HEK293 (cell line): ENCODE measurements around the gene KRTAP3-2.

Source experiments
- CTCF ChIA-PET: fragments of 350-600 bp; formaldehyde crosslinking; extraction: SDS; loops from one replicate; lab custom pipeline; 2021; ENCODE audit warnings: antibody characterized with exemption; lab: Yijun Ruan, JAX
- POLR2A ChIA-PET: fragments of 300-600 bp; formaldehyde crosslinking; extraction: SDS; loops from one replicate; lab custom pipeline; 2020; ENCODE audit warnings: antibody characterized with exemption, inconsistent platforms; lab: Yijun Ruan, JAX
- H3K27ac ChIP-seq: fragments of 200-500 bp; sonication (Bioruptor generic); 2 replicates; pipeline ENCODE4 v1.5.1; 2014; ENCODE audit warnings: low read depth, low read length, control low read depth, inconsistent platforms; ENCODE audit errors: extremely low read depth
- H3K36me3 ChIP-seq, 2 experiments: fragments of 200-500 bp in 1 of 2; sonication (Bioruptor generic) in 1 of 2; 1 replicate in 1 of 2; 2 replicates in 1 of 2; pipeline ENCODE4 v1.5.1; 2014 to 2017; ENCODE audit warnings: inconsistent platforms in 2 of 2, low read length in 2 of 2; ENCODE audit not compliant: control insufficient read depth in 2 of 2, insufficient read depth in 1 of 2
- H3K4me1 ChIP-seq: fragments of 200-500 bp; sonication (Bioruptor generic); 2 replicates; pipeline ENCODE4 v1.5.1; 2014; ENCODE audit warnings: mild to moderate bottlenecking, low read length, inconsistent platforms; ENCODE audit not compliant: control insufficient read depth, insufficient read depth
- H3K4me3 ChIP-seq: 2 replicates; pipeline ENCODE4 v1.5.1; 2011; ENCODE audit warnings: low read depth, mild to moderate bottlenecking, control low read depth, low read length, moderate library complexity
- H3K9me3 ChIP-seq: fragments of 200-500 bp; sonication (Bioruptor generic); 2 replicates; pipeline ENCODE4 v1.5.1; 2014; ENCODE audit warnings: low read depth, low read length, inconsistent platforms; ENCODE audit not compliant: control insufficient read depth, insufficient read depth
- HOXC10 ChIP-seq: sonication (generic); formaldehyde crosslinking; IDR thresholded peaks from 2 replicates; pipeline ENCODE4 v1.8.1; 2023; ENCODE audit warnings: mild to moderate bottlenecking, missing genetic modification reagents
- IKZF3 ChIP-seq: fragments of 450-650 bp; IDR thresholded peaks from 2 replicates; pipeline ENCODE4 v1.5.0; 2018; ENCODE audit warnings: missing biosample characterization, mild to moderate bottlenecking, missing genetic modification characterization, moderate library complexity
- SCRT1 ChIP-seq: fragments of 450-650 bp; formaldehyde crosslinking; IDR thresholded peaks from 2 replicates; pipeline ENCODE4 v1.5.1; 2016; ENCODE audit warnings: missing biosample characterization, missing genetic modification characterization, borderline replicate concordance
- ZBTB21 ChIP-seq: fragments of 450-650 bp; formaldehyde crosslinking; IDR thresholded peaks from 2 replicates; pipeline ENCODE4 v1.5.1; 2017; ENCODE audit warnings: missing biosample characterization, missing genetic modification characterization
- ZNF132 ChIP-seq: fragments of 450-650 bp; formaldehyde crosslinking; IDR thresholded peaks from 2 replicates; pipeline ENCODE4 v1.5.1; 2017; ENCODE audit warnings: missing biosample characterization, missing genetic modification characterization, borderline replicate concordance
- ZNF146 ChIP-seq: fragments of 450-650 bp; formaldehyde crosslinking; IDR thresholded peaks from 2 replicates; pipeline ENCODE4 v1.5.1; 2016; ENCODE audit warnings: missing biosample characterization, missing genetic modification characterization
- ZNF16 ChIP-seq: fragments of 450-650 bp; formaldehyde crosslinking; IDR thresholded peaks from 2 replicates; pipeline ENCODE4 v1.5.1; 2016; ENCODE audit warnings: low read depth, missing biosample characterization, missing genetic modification characterization
- ZNF174 ChIP-seq: fragments of 450-650 bp; formaldehyde crosslinking; IDR thresholded peaks from 2 replicates; pipeline ENCODE4 v1.5.0; 2017; ENCODE audit warnings: missing biosample characterization, mild to moderate bottlenecking, missing genetic modification characterization
- ZNF239 ChIP-seq: fragments of 450-650 bp; formaldehyde crosslinking; IDR thresholded peaks from 2 replicates; pipeline ENCODE4 v1.5.1; 2016; ENCODE audit warnings: missing biosample characterization, missing genetic modification characterization
- ZNF266 ChIP-seq: fragments of 450-650 bp; formaldehyde crosslinking; IDR thresholded peaks from 2 replicates; pipeline ENCODE4 v1.5.1; 2016; ENCODE audit warnings: missing biosample characterization, missing genetic modification characterization, low read depth
- ZNF292 ChIP-seq: fragments of 450-650 bp; formaldehyde crosslinking; IDR thresholded peaks from 2 replicates; pipeline ENCODE4 v1.5.1; 2016; ENCODE audit warnings: low read depth, missing biosample characterization, missing genetic modification characterization, borderline replicate concordance
- ZNF416 ChIP-seq: fragments of 450-650 bp; formaldehyde crosslinking; IDR thresholded peaks from 2 replicates; pipeline ENCODE4 v1.5.1; 2016; ENCODE audit warnings: missing biosample characterization, missing genetic modification characterization
- ZNF501 ChIP-seq: fragments of 450-650 bp; formaldehyde crosslinking; IDR thresholded peaks from 2 replicates; pipeline ENCODE4 v1.5.1; 2016; ENCODE audit warnings: missing biosample characterization, missing genetic modification characterization
- ZNF560 ChIP-seq: fragments of 450-650 bp; formaldehyde crosslinking; IDR thresholded peaks from 2 replicates; pipeline ENCODE4 v1.5.1; 2017; ENCODE audit warnings: missing biosample characterization, missing genetic modification characterization, borderline replicate concordance
- ZNF571 ChIP-seq: fragments of 450-650 bp; formaldehyde crosslinking; IDR thresholded peaks from 2 replicates; pipeline ENCODE4 v1.5.0; 2017; ENCODE audit warnings: missing biosample characterization, missing genetic modification characterization
- ZNF610 ChIP-seq: fragments of 450-650 bp; formaldehyde crosslinking; IDR thresholded peaks from 2 replicates; pipeline ENCODE4 v1.5.1; 2016; ENCODE audit warnings: missing biosample characterization, missing genetic modification characterization, borderline replicate concordance
- ZNF623 ChIP-seq: fragments of 450-650 bp; formaldehyde crosslinking; IDR thresholded peaks from 2 replicates; pipeline ENCODE4 v1.5.1; 2016; ENCODE audit warnings: missing biosample characterization, missing genetic modification characterization
- ZNF776 ChIP-seq: fragments of 450-650 bp; formaldehyde crosslinking; IDR thresholded peaks from 2 replicates; pipeline ENCODE4 v1.5.0; 2017; ENCODE audit warnings: missing biosample characterization, missing genetic modification characterization, borderline replicate concordance
- ZNF777 ChIP-seq: fragments of 450-650 bp; formaldehyde crosslinking; IDR thresholded peaks from 2 replicates; pipeline ENCODE4 v1.5.1; 2017; ENCODE audit warnings: missing biosample characterization, missing genetic modification characterization, borderline replicate concordance
- TF ChIP-seq, protein P1 (sequence below): fragments of 450-650 bp; formaldehyde crosslinking; IDR thresholded peaks from 2 replicates; pipeline ENCODE4 v1.5.1; 2016; ENCODE audit warnings: missing biosample characterization, missing genetic modification characterization
- TF ChIP-seq, protein P2 (sequence below): fragments of 450-650 bp; formaldehyde crosslinking; IDR thresholded peaks from 2 replicates; pipeline ENCODE4 v1.5.1; 2016; ENCODE audit warnings: missing biosample characterization, missing genetic modification characterization
- TF ChIP-seq, protein P3 (sequence below): fragments of 450-650 bp; formaldehyde crosslinking; IDR thresholded peaks from 2 replicates; pipeline ENCODE4 v1.5.1; 2016; ENCODE audit warnings: missing biosample characterization, missing genetic modification characterization
- TF ChIP-seq, protein P4 (sequence below): fragments of 450-650 bp; formaldehyde crosslinking; IDR thresholded peaks from 2 replicates; pipeline ENCODE4 v1.5.1; 2016; ENCODE audit warnings: missing biosample characterization, missing genetic modification characterization

The KRTAP3-2 gene

DNA sequence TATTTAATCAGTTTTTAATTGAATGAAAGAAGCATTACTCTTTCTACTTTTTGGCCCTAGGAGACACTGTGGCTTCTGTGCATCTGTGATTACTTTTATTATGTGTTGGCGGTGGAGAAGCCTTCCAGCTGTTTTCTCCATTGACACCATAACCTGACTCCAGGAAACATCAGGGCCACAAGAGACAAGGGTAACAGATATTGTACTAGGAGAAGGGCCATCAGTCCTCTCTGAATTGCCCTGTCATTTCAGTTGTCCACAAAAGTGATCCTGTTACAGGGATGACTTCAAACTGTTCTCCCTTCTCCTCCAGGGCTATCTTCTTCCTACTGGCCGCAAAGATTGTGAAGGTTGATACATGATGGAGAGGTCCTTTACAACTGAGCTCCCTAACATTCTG is 47.6 kb downstream of the KRTAP3-2 start:
- TF ChIP-seq ZNF501 (tag by site-specific recombination) (no peak), ZNF623 (tag by site-specific recombination) (no peak), SCRT1 (tag by site-specific recombination) (no peak), HOXC10 (CRISPR knock-in tag) (no peak), ZBTB21 (tag by site-specific recombination) (no peak), IKZF3 (tag by site-specific recombination) (no peak), ZNF610 (tag by site-specific recombination) (no peak), ZNF777 (tag by site-specific recombination) (no peak), ZNF239 (no peak), ZNF571 (no peak), ZNF292 (tag by site-specific recombination) (no peak)
- TF ChIP-seq, protein P1, sequence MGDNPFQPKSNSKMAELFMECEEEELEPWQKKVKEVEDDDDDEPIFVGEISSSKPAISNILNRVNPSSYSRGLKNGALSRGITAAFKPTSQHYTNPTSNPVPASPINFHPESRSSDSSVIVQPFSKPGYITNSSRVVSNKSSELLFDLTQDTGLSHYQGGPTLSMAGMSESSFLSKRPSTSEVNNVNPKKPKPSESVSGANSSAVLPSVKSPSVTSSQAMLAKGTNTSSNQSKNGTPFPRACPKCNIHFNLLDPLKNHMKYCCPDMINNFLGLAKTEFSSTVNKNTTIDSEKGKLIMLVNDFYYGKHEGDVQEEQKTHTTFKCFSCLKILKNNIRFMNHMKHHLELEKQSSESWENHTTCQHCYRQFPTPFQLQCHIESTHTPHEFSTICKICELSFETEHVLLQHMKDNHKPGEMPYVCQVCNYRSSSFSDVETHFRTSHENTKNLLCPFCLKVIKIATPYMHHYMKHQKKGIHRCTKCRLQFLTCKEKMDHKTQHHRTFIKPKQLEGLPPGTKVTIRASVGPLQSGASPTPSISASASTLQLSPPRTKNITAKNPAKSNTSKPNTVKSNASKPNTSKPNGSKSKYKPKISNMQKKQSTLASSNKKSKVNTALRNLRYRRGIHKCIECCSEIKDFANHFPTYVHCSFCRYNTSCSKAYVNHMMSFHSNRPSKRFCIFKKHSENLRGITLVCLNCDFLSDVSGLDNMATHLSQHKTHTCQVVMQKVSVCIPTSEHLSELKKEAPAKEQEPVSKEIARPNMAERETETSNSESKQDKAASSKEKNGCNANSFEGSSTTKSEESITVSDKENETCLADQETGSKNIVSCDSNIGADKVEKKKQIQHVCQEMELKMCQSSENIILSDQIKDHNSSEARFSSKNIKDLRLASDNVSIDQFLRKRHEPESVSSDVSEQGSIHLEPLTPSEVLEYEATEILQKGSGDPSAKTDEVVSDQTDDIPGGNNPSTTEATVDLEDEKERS (tag by site-specific recombination): no peak
- Histone ChIP-seq H3K36me3 (no peaks in the 10 kb centered on the region), H3K9me3 (no peaks in the 10 kb centered on the region), H3K4me1 (no peaks in the 10 kb centered on the region), H3K4me3 (no peak overlapping the region), H3K27ac (no peak overlapping the region)
- POLR2A ChIA-PET: no interaction called here
- CTCF ChIA-PET: interaction anchor here (0.6 to 0.8 kb wide), 2 partner anchors 10 to 186 kb away, joined by 3 to 7 read pairs; no protein-coding TSS in a partner anchor

DNA sequence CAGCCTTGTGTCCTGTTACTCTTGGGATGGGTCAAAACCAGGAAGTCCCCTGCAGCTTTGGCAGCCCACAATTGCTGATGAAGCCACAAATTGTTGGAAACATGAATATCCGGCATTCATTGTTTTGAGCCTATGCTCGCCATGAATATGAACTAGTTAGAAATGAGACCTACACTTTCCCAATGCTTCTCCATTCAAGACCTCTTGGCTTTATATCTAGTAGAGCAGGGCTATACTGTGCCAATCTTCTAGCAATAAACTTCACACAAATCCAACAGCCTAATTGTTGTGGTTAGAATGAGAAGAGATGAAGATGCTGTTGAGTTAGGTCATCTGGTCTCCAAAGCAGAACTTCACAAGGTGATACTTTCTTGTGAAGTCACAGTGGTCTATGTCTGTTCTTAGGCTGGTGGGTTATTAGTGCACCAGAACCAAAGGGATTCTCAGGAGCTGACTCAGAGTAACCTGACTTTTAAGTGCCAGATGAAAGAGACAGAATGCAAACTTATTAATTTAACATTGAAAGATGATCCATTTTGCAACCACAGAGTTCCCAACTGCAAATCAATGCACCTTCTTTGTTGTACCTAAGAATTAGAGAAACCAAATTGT is 48.6 kb downstream of the KRTAP3-2 start:
- Histone ChIP-seq H3K27ac (no peak overlapping the region), H3K4me3 (no peak overlapping the region), H3K4me1 (no peaks in the 10 kb centered on the region), H3K36me3 (no peaks in the 10 kb centered on the region), H3K9me3 (no peaks in the 10 kb centered on the region)
- POLR2A ChIA-PET: no interaction called here
- CTCF ChIA-PET: no interaction called here
- no peak for TF ChIP-seq ZNF266 (tag by site-specific recombination)
- TF ChIP-seq ZNF16 (tag by site-specific recombination): no peak
- no peak for TF ChIP-seq ZNF146 (tag by site-specific recombination)
- TF ChIP-seq ZNF416 (tag by site-specific recombination): no peak
- TF ChIP-seq, protein P2, sequence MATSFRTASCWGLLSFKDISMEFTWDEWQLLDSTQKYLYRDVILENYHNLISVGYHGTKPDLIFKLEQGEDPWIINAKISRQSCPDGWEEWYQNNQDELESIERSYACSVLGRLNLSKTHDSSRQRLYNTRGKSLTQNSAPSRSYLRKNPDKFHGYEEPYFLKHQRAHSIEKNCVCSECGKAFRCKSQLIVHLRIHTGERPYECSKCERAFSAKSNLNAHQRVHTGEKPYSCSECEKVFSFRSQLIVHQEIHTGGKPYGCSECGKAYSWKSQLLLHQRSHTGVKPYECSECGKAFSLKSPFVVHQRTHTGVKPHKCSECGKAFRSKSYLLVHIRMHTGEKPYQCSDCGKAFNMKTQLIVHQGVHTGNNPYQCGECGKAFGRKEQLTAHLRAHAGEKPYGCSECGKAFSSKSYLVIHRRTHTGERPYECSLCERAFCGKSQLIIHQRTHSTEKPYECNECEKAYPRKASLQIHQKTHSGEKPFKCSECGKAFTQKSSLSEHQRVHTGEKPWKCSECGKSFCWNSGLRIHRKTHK (tag by site-specific recombination): no peak
- TF ChIP-seq, protein P3, sequence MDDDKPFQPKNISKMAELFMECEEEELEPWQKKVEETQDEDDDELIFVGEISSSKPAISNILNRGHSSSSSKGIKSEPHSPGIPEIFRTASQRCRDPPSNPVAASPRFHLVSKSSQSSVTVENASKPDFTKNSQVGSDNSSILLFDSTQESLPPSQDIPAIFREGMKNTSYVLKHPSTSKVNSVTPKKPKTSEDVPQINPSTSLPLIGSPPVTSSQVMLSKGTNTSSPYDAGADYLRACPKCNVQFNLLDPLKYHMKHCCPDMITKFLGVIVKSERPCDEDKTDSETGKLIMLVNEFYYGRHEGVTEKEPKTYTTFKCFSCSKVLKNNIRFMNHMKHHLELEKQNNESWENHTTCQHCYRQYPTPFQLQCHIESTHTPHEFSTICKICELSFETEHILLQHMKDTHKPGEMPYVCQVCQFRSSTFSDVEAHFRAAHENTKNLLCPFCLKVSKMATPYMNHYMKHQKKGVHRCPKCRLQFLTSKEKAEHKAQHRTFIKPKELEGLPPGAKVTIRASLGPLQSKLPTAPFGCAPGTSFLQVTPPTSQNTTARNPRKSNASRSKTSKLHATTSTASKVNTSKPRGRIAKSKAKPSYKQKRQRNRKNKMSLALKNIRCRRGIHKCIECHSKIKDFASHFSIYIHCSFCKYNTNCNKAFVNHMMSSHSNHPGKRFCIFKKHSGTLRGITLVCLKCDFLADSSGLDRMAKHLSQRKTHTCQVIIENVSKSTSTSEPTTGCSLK (tag by site-specific recombination): no peak
- no peak for TF ChIP-seq ZNF174 (tag by site-specific recombination)
- TF ChIP-seq ZNF560 (tag by site-specific recombination): no peak
- TF ChIP-seq, protein P4, sequence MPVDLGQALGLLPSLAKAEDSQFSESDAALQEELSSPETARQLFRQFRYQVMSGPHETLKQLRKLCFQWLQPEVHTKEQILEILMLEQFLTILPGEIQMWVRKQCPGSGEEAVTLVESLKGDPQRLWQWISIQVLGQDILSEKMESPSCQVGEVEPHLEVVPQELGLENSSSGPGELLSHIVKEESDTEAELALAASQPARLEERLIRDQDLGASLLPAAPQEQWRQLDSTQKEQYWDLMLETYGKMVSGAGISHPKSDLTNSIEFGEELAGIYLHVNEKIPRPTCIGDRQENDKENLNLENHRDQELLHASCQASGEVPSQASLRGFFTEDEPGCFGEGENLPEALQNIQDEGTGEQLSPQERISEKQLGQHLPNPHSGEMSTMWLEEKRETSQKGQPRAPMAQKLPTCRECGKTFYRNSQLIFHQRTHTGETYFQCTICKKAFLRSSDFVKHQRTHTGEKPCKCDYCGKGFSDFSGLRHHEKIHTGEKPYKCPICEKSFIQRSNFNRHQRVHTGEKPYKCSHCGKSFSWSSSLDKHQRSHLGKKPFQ: no peak
- TF ChIP-seq ZNF776 (tag by site-specific recombination): no peak
- no peak for TF ChIP-seq ZNF610 (tag by site-specific recombination)
- no peak for TF ChIP-seq ZNF132
